Measurements from ENCODE around the gene HES2.
"Not testable (repeated sequence)": the region's sequence is repeated elsewhere in the genome, so short reads cannot be mapped to it uniquely, and the experiment has no call there.

Gene HES2

DNA sequence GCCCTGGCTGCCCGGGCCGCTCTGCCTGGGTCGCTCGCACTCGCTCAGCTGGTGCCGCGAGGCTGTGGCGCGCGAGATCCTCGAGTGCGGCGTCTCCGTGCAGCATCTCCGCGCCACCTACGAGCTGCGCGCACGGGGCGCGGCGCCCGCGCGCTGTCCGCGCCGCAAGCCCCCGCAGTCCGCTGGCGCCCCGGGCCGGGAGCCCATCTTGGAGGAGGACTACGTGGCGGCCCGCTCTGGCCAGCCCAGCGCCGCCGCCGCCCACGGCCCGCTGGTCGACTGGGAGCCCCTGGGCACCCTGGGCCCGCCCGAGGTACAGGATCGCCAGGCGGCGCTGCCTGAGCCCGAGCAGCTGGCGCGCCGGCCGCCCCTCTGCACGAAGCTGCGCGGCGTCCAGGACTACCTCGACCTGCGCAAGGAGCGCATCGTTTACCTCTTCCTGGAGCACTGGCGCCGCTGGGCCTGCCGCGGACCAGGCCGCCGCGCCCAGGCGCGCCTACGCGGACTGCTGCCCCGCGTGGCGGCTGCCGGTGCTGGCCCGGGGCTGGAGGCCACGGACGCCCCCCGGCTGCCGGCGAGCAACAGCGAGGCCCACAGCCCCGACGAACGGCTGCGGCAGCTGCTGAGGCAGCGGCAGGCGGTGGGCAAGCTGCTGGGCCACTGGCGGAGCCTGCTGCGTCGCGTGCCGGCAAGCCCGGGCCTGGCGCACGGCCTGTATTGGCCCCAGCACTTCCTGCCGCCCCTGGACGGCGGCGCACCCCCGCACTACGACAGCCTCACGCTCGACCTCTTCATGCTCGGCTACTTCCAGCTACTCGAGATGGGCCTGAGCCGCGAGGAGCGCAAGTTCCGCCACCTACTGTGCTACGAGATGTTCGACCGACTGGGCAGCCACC is 35.4 kb upstream of the HES2 start:
- no peak for DNase-seq (ENCODE audit: low read depth in 3 of 3)

GRCh38 chr1:6453895-6454855 is 34.5 kb upstream of the HES2 start:
- not testable (repeated sequence) for DNase-seq (ENCODE audit: low read depth in 3 of 3)

DNA sequence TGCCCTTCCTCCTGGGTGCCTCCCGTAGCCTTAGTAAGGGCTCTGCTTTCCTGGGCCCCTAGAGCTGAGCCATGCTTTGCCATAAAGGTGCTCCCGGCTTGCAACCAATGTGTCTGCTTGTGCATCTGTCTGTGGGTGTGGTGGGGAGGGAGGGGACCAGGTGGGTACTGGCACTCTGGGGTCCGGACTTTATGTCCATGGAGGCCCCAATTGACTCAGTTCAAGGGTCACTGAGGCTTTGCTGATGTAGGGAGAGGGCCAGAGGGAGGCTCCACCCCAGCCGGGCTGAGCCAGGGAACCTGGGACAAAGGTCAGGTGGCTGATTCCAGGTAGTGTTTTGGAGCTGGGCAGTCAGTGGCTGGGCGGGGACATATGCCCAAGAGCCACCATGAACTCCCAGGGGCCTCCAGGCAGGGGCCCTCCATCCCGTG is 31.2 kb upstream of the HES2 start:
- no peak for DNase-seq (ENCODE audit: low read depth in 3 of 3)

GRCh38 chr1:6450486-6450885 is 30.8 kb upstream of the HES2 start:
- not testable (repeated sequence) for DNase-seq (ENCODE audit: low read depth in 3 of 3)

DNA sequence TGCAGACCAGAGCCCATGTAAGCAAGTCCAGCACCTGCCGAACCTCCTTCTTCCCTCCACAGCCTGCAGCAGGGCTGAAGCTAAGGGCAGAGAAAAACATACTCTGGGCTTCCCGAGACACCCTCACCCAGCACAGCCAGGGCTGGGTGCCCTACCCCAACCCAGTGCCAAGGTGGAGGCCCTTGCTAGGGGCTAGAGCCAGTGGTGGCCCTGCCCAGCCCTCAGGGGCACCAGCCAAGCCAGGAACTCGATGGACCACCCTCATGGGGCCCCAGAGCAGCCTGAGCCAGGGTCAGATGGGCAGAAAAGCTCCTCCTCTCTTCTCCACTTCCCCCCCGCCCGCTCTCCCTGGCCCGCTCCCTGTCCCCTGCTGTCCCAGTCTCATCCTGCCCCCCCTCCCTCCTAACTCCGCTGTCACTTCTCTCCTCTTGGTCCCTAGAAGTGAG is 30.3 kb upstream of the HES2 start:
- no peak for DNase-seq (ENCODE audit: low read depth in 3 of 3)

- no peak for DNase-seq (ENCODE audit: low read depth in 3 of 3)
Observed at GRCh38 chr1:6448749-6449631, 29.3 kb upstream of the HES2 start.

DNA sequence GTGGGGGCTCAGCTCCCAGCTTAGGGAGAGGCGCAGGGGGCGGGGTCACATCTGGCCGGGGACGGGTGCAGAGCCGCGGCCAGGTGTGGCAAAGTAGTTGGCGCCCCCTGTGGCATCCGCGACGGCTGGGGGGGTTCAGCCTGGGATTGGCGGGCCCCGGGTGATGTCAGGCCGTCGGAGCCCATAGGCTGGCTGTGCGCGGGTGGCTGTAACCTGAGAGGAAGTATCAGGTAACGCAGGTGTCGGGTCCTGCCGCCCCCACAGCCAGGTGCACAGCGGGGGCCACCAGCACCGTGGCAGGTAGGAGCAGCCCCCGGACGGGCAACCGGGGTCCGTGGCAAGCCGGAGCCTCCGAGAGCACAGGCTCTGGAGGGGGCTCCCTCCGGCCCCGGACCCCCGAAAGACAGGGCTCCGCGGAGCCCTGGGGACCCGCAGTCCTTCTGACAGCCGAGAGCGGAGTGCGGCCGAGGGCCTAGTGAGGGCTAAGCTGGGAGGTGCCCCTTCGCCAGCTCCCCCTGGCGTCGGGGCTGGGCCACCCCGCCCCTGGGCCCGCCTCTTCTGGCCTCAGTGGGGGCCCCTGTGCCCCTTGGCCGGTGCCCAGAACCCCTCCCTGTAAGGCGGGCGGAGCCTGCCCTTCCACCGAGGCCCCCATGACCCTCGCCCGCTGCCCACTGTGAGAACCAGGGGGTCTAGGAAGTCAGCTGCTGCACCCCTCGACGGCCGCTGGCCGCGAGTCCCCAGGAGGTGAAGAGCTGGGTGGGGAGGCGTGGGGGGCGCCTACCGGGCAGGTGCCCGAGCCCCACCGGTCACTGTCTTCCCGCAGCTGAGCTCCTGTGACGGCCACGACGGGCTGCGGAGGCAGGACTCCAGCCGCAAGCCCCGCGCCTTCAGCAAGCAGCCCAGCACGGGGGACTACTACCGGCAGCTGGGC is 28.4 kb upstream of the HES2 start:
- DNase-seq (ENCODE audit: low read depth in 3 of 3), result no peak

DNA sequence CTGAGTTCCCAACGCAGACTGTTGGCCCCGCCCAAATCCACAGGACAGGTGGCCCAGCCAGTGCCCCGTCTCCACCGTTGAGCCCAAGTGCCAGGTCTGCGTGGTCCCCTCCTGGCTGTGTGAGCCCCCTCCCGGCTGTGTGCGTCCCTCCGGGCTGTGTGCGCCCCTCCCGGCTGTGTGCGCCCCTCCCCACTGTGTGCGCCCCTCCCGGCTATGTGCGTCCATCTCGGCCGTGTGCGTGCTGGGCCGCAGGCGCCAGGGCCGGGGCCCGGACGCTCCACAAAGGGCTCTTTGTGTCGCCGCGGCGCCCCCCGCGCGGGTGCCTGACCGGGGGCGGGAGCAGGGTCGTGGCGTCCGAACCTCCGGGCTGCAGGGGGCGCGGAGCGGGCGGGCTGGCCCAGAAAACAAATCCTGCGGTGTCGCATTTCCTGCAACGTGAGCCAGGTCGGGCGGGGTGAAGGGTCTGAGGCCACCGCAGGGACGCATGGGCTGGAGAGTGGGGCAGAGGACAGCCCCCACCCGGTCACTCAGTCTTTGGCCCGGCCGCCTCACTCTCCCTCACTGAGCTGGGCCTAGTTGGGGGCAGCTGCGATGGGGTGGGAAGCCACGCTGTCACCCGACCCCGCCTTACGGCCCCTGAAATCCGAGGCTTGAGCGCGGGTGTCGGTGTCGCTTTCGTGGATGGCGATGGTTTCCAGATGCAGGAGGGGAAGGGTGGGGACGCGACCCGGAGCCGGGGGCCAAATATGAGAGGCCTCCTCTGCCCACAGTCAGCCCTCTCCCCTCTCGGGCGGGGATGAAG is 27.5 kb upstream of the HES2 start:
- DNase-seq (ENCODE audit: low read depth in 3 of 3), result no peak

DNA sequence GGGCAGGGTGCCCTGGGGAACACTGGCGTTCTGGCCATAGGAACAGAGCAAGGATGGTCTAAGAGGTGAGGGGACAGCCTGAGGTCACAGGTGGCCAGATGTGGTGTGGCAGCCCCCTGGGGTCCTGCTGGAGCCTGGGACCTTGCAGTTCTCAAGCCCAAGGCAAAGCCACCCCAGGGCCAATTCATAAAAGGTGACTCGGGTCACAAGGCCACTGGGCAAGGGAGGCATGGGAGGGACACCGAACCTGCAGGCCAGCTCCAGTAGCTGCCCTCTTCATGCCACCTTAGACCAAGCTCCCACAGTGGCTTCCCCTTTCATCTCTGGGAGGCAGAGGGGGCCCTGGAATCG is 26.9 kb upstream of the HES2 start:
- DNase-seq (ENCODE audit: low read depth in 3 of 3), result no peak

- DNase-seq (ENCODE audit: low read depth in 3 of 3), result not testable (repeated sequence)
Observed at GRCh38 chr1:6445929-6446328, 26.2 kb upstream of the HES2 start.

DNA sequence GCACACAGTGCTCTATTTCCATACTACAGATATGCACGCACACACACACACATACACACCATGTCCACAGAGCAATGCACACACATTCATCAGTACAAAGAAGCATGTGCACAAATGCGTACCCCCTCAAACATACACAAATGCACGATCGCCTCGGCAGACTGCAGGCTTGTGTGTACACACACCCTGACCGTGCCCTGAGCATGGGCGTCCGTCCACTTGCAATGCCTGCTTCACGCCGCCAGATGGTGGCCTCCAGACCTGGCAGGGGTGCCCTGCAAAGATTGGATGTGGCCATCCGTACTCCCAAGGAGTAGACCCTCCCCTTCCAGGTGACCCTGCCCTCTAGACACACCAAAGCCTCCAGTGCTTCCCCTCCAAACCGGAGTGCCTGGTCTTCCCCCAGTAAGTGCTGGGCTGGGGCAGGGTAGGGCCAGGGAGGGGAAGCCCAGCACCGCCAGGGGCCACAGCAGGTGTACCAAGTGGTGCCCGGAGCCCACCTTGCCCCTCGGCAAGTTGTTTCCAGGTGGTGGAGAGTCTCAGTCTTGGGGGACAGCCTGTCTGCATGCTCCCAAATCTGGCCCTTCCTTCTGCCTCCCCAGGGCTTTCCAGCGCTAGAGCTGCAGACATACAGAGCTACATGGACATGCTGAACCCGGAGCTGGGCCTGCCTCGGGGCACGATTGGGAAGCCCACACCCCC is 25.5 kb upstream of the HES2 start:
- peak in 1 of 3 experiments; percentile 34 for DNase-seq (ENCODE audit: low read depth in 3 of 3)

- no peak for DNase-seq (ENCODE audit: low read depth in 3 of 3)
Observed at GRCh38 chr1:6444377-6444776, 24.7 kb upstream of the HES2 start.

DNA sequence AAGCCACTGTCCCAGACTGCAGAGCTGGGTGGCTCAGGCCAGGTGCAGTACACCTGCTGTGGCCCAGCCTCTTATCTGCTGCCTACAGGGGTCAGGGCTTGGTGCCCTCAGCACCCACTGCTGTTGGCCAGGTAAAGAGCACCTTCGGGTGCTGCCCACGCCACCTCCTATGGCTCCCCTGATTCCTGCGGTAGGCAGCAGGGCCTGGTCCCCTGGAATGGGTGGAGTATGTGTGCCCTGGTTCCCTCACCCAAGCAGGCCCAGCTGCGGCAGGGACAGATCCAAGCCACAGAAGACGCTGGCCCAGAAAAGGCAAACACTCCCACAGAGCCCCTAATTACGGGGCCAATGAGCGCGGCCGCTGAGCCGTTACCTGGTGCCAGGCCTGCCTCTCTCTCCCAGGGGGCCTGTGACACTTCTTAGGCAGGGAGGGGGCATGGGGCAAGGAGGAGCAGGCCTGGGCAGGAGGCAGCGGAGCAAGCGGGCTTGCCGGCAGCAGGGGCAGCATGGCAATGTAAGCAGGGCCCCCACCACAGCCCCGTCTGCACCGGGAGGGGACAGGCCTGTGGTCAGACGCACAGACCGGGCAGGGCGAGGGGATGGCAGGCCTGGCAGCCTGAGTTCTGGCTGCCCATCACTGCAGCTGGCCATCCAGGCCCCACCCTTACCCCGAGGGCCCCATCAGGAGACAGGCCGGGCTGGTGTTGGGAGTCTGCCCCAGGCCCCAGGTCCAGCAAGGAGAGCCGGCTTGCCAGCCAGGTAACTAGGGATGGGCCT is 23.8 kb upstream of the HES2 start:
- DNase-seq (ENCODE audit: low read depth in 3 of 3), result no peak

DNA sequence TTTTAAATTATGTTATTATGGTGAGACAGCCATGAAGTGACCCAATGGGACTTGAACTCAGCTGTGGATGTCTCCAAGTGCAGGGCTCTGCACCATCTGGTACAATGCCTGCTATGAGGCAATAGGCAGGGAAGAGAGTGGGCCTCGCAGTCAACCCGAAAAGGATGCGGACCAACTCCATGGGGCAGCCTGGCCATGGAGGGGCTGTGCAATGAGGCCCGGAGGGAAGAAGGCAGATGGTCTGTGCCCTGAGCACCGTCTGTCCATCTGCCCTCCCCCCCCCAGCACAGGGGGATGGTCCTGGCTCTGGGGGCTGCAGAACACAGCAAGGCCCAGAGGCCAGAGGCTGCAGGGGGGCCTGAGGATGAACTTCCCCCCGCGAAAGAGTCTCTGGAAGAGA is 21.9 kb upstream of the HES2 start:
- DNase-seq (ENCODE audit: low read depth in 3 of 3), result no peak

DNA sequence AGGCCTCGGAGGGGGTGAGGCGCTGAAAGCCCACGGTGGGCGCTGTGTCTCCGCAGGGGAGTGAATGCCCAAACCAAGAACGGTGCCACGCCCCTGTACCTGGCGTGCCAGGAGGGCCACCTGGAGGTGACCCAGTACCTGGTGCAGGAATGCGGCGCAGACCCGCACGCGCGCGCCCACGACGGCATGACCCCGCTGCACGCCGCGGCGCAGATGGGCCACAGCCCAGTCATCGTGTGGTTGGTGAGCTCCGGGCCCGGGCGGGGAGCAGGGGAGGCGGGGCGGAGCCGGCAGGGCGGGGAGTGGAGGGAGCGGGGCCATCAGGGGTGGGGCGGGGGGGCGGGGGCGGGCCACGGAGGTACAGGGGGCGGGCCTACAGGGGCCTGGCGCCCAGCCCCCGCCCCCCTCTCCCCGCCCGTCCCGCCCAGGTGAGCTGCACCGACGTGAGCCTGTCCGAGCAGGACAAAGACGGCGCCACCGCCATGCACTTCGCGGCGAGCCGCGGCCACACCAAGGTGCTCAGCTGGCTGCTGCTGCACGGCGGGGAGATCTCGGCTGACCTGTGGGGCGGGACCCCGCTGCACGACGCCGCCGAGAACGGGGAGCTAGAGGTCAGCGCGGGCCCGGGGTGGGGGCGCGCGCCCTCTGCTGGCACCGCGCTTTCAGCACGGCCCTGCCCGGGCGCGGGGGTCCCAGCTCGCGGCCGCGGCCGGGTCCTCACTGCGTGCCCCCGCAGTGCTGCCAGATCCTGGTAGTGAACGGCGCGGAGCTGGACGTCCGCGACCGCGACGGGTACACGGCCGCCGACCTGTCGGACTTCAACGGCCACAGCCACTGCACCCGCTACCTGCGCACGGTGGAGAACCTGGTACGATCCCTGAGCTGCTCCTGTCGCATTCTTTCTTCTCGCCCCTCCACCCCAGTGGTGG is 20.7 kb upstream of the HES2 start:
- DNase-seq (ENCODE audit: low read depth in 3 of 3), result peak in 2 of 3 experiments; percentile 45 to 71

GRCh38 chr1:6438047-6438525 is 18.4 kb upstream of the HES2 start:
- peak; percentile 47 to 70 (median 60) for DNase-seq (ENCODE audit: low read depth in 3 of 3)
